B cell (primary cell): ENCODE measurements around the gene GDAP1L1.

Source experiments
- EZH2 ChIP-seq: IDR thresholded peaks from 2 replicates; pipeline ENCODE4 v1.6.1; 2012; ENCODE audit warnings: borderline replicate concordance, low read depth, mild to moderate bottlenecking, moderate library complexity, low read length; ENCODE audit not compliant: insufficient read depth, poor library complexity, severe bottlenecking
- TF ChIP-seq, protein P1 (sequence below): fragments of 200-600 bp; IDR thresholded peaks from one replicate; pipeline ENCODE4 v1.8.0; 2022; ENCODE audit warnings: antibody characterized with exemption, mild to moderate bottlenecking

DNA sequence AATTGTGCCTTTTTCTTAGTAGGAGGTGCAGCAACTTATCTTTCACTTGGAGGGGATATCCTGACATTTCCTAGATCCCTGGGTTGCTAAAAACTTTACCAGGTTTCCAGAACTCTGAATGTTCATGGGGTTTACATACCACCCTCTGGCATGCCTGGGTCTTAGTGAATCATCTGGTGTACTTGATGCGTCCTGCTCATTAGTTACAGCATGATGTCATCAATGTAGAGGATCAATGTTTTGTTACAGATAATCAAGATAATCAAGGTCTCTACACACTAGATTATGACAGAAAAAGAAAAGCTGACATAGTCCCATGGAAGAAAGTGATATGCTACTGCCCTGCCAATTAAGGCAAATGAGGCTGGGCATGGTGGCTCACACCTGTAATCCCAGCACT, 36.9 kb downstream of the GDAP1L1 start:
- no peak for TF ChIP-seq EZH2
- TF ChIP-seq, protein P1, sequence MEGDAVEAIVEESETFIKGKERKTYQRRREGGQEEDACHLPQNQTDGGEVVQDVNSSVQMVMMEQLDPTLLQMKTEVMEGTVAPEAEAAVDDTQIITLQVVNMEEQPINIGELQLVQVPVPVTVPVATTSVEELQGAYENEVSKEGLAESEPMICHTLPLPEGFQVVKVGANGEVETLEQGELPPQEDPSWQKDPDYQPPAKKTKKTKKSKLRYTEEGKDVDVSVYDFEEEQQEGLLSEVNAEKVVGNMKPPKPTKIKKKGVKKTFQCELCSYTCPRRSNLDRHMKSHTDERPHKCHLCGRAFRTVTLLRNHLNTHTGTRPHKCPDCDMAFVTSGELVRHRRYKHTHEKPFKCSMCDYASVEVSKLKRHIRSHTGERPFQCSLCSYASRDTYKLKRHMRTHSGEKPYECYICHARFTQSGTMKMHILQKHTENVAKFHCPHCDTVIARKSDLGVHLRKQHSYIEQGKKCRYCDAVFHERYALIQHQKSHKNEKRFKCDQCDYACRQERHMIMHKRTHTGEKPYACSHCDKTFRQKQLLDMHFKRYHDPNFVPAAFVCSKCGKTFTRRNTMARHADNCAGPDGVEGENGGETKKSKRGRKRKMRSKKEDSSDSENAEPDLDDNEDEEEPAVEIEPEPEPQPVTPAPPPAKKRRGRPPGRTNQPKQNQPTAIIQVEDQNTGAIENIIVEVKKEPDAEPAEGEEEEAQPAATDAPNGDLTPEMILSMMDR, result no peak
